Osteoblast (primary cell): ENCODE results near the gene MAML2. TPM values are rescaled to one million over a fixed set of nuclear protein-coding genes. Genes with fewer than 3 reads are reported as not detected.

Experiments
- DNase-seq: peaks from one replicate; pipeline ENCODE4 v3.0.0; 2011; ENCODE audit warnings: low spot score, mixed read lengths; ENCODE audit not compliant: insufficient read length; ENCODE audit errors: missing footprints
- H2AFZ ChIP-seq: 2 replicates; pipeline ENCODE4 v1.6.0; 2011; ENCODE audit warnings: mild to moderate bottlenecking, low read length
- H3K27ac ChIP-seq: 2 replicates; pipeline ENCODE4 v1.5.1; 2011; ENCODE audit warnings: mild to moderate bottlenecking, low read depth, low read length, moderate library complexity
- H3K27me3 ChIP-seq: 2 replicates; pipeline ENCODE4 v1.6.0; 2012; ENCODE audit warnings: mild to moderate bottlenecking, control low read depth, inconsistent platforms, low read length, moderate library complexity; ENCODE audit not compliant: insufficient read depth
- H3K36me3 ChIP-seq: 2 replicates; pipeline ENCODE4 v1.5.1; 2011; ENCODE audit warnings: mild to moderate bottlenecking, low read length, control low read depth, moderate library complexity; ENCODE audit not compliant: insufficient read depth
- H3K4me1 ChIP-seq: 2 replicates; pipeline ENCODE4 v1.5.1; 2011; ENCODE audit warnings: mild to moderate bottlenecking, low read length, control low read depth, moderate library complexity; ENCODE audit not compliant: insufficient read depth
- H3K4me2 ChIP-seq: 2 replicates; pipeline ENCODE4 v1.6.0; 2011; ENCODE audit warnings: mild to moderate bottlenecking, low read length; ENCODE audit not compliant: insufficient read depth
- H3K4me3 ChIP-seq: fragments of 200-600 bp; sonication (generic); 3 replicates; pipeline ENCODE4 v1.5.1; 2012; ENCODE audit warnings: mild to moderate bottlenecking, low read length, inconsistent platforms; ENCODE audit not compliant: insufficient read depth
- H3K79me2 ChIP-seq: 2 replicates; pipeline ENCODE4 v1.6.0; 2012; ENCODE audit warnings: mild to moderate bottlenecking, low read length, control low read depth, inconsistent platforms; ENCODE audit not compliant: insufficient read depth
- H3K9me3 ChIP-seq: 2 replicates; pipeline ENCODE4 v1.5.1; 2011; ENCODE audit warnings: low read depth, low read length, control low read depth
- H4K20me1 ChIP-seq: 2 replicates; pipeline ENCODE4 v1.6.0; 2012; ENCODE audit warnings: mild to moderate bottlenecking, low read length, control low read depth; ENCODE audit not compliant: insufficient read depth
- CTCF ChIP-seq: IDR thresholded peaks from 2 replicates; pipeline ENCODE4 v1.5.1; 2011; ENCODE audit warnings: mild to moderate bottlenecking, low read depth, low read length, moderate library complexity; ENCODE audit errors: extremely low read depth
- total RNA-seq: library from RNA; depleted of rRNA; stranded (reverse); fragments of >200 nt; gene quantifications from 2 replicates; pipeline ENCODE4 v1.2.3, GENCODE V29; 2012

MAML2 gene
- total RNA-seq, 1 donor = 17.4 TPM

- Histone ChIP-seq H2AFZ (no peak overlapping the region), H3K9me3 (no peaks in the 10 kb centered on the region), H4K20me1 (peaks cover 5% of the 10 kb centered on the region), H3K36me3 (no peaks in the 10 kb centered on the region), H3K27me3 (no peaks in the 10 kb centered on the region), H3K79me2 (peaks cover 42% of the 10 kb centered on the region), H3K27ac (peak overlapping the region; percentile 33), H3K4me3 (no peak overlapping the region), H3K4me2 (no peak overlapping the region), H3K4me1 (peaks cover 15% of the 10 kb centered on the region)
- no peak for DNase-seq
- TF ChIP-seq CTCF = no peak
These were observed 307.8 kb downstream of the MAML2 start for GRCh38 chr11:96035031-96035739.

GRCh38 chr11:96033599-96033998, 309.4 kb downstream of the MAML2 start:
- Histone ChIP-seq H3K27ac (peak overlapping the region; percentile 29), H2AFZ (no peak overlapping the region), H3K9me3 (no peaks in the 10 kb centered on the region), H3K36me3 (peaks cover 2% of the 10 kb centered on the region), H3K4me3 (no peak overlapping the region), H3K27me3 (no peaks in the 10 kb centered on the region), H3K4me1 (peaks cover 15% of the 10 kb centered on the region), H3K79me2 (peaks cover 42% of the 10 kb centered on the region), H4K20me1 (peaks cover 5% of the 10 kb centered on the region), H3K4me2 (no peak overlapping the region)
- TF ChIP-seq CTCF = no peak
- DNase-seq = peak; percentile 80

GRCh38 chr11:96033095-96033494, 309.9 kb downstream of the MAML2 start:
- peaks cover 40% of the 10 kb centered on the region for H3K79me2 ChIP-seq

More at GRCh38 chr11:96033095-96033494, 309.9 kb downstream of the MAML2 start:
- peaks cover 5% of the 10 kb centered on the region for H4K20me1 ChIP-seq
- peaks cover 2% of the 10 kb centered on the region for H3K36me3 ChIP-seq
- no peak for TF ChIP-seq CTCF
- no peak overlapping the region for H3K4me2 ChIP-seq
- no peak overlapping the region for H3K4me3 ChIP-seq
- H3K9me3 ChIP-seq = no peaks in the 10 kb centered on the region
- DNase-seq = no peak
- H2AFZ ChIP-seq = no peak overlapping the region
- no peaks in the 10 kb centered on the region for H3K27me3 ChIP-seq
- no peak overlapping the region for H3K27ac ChIP-seq
- peaks cover 15% of the 10 kb centered on the region for H3K4me1 ChIP-seq
